ENCODE data around the gene ZBTB43. TPM values are rescaled to one million over a fixed set of nuclear protein-coding genes. Genes with fewer than 3 reads are reported as not detected.
"Not testable (repeated sequence)": the region's sequence is repeated elsewhere in the genome, so short reads cannot be mapped to it uniquely, and the experiment has no call there.

ZBTB43 gene
- polyA plus RNA-seq, 12 donors, result 10.1 to 18.3 (median 14.8) TPM; not detected in 1

DNA sequence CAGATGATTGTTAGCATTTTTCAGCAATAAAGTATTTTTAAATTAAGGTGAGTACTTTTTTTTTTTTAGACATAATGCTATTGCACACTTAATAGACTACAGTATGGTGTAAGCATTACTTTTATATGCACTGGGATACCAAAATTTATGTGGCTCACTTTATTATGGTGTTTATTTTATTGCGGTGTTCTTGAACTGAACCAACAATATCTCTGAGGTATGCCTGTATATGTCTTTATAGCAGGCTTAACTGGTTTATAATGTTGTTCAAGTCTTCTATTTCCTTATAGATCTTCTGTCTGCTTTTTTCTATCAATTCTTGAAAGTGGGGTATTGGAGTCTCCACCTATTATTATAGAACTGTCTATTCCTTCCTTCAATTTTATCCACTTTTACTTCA is 18.0 kb downstream of the ZBTB43 start:
- no peak for DNase-seq

DNA sequence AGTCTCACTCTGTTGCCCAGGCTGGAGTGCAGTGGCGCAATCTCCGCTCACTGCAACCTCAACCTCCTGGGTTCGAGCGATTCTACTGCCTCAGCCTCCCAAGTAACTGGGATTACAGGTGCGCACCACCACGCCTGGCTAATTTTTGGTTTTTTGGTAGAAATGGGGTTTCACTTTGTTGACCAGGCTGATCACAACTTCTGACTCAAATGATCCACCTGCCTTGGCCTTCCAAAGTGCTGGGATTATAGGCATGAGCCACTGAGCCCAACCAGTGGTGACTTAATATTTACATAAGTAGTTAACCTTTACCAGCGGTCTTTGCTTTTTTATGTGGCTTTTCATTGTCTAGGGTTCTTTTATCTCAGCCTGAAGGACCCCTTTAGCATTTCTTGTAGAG is 19.2 kb downstream of the ZBTB43 start:
- not testable (repeated sequence) for DNase-seq

DNA sequence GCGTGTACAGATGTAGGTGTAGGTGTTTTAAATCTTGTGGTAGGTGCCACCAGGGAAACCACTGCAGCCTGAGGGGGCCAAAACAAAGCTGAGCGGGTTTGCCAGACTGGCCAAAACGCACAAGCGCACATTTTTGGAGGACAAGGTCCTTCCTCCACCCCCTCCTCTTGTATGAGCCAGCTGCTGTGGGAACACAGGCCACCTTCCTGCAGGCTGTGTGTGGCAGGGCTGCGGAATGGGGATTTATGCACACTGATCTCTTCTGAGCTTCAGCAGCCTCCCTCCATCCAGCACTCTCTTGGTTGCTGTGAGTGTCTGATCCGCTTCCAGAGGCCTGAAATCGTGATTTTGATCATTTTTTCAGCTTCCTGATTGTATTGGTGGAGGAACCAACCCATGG is 22.4 kb downstream of the ZBTB43 start:
- DNase-seq, result no peak

DNA sequence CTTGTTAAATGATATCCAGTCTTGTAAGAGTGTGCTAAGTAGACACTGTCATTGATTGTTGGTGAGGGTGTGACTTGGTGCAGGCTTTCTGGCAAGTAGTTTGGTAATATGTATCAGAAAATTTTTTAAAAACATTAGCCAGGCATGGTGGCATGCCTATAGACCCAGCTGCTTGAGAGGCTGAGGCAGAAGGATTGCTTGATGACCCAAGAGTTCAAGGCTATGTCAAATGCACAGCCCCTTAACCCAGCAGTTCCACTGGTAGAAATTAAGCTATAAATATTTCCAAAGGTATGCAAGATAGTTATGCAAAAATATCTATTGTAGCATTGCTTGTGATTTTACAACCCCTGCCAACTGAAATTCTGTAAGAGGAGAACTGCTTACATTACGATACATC is 24.2 kb downstream of the ZBTB43 start:
- no peak for DNase-seq

DNA sequence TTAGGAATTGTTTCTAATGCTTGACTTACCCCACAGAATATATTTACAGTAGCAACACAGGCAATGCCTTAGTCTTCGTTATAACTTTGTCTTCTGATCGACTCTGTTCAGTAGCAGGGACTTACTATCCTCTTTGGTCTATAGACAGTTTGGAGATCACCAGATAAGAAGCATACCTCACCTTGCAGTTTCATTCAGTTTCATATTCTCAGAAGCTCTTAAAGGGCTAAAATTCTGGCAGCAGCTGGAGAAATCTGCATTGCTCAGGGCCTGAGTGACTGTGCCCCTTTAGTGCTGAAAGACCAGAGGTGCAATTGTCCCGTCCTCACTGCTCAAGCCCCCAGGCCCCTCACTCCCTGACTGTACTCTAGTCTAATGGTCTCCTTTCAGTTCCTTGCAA is 26.0 kb downstream of the ZBTB43 start:
- no peak for DNase-seq

DNA sequence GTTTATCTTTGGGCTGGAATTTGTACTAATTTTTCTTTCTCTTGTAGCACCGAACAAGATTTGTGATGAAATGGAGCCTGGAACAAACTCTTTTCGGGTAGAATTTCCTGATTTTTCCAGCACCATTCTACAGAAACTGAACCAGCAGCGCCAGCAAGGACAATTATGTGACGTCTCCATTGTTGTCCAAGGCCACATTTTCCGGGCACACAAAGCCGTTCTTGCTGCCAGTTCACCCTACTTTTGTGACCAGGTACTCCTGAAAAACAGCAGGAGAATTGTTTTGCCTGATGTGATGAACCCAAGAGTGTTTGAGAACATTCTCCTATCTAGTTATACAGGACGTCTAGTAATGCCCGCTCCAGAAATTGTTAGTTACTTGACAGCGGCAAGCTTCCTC is 27.6 kb downstream of the ZBTB43 start:
- no peak for DNase-seq

DNA sequence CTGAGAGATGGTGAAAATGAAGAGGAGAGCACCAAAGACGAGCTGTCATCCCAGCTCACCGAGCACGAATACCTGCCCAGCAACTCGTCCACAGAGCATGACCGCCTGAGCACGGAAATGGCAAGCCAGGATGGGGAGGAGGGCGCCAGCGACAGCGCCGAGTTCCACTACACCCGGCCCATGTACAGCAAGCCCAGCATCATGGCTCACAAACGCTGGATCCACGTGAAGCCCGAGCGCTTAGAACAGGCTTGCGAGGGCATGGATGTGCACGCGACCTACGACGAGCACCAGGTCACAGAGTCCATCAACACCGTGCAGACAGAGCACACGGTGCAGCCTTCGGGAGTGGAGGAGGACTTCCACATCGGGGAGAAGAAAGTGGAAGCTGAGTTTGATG is 28.2 kb downstream of the ZBTB43 start:
- no peak for DNase-seq

DNA sequence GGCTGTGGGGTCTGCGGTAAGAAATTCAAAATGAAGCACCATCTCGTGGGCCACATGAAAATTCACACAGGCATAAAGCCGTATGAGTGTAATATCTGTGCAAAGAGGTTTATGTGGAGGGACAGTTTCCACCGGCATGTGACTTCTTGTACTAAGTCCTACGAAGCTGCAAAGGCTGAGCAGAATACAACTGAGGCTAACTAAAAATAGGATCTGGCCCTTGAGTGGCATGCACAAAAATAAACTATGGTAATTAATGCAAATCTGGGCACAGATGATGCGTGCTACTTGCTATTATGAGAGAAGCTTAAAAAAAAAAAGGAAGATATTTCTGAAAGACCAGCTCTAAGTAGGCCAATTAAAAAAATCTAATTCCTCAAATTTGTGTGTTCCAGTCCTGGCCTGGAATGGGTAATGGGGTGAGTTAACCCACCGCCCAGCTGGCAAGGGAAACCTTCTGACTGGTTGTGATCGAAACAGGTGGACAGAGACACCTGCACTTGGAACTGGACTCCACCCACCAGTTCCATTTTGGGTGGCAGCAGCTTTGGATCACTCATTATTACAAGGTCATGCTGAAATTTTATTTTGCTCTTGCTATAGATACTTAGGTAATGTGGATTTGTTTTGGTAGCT is 29.0 kb downstream of the ZBTB43 start:
- no peak for DNase-seq

DNA sequence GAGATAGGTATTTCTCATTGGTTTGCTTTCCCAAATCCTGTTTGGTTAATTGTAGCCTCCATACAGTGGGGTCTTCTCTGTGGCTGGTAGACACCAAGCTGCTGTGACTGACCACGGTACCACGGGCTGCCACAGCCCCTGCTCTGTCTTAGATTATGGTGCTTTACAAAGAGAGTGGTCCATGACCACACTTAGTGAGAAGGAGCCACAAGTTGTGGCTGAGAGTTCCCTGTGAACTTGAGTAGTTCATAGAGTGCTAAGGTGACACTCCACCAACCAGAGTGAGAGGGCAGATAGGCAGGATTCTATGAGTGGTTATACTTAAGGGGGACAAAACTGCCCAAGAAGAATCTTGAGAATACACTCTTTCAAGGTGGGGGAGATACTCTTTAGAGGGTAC is 29.8 kb downstream of the ZBTB43 start:
- no peak for DNase-seq

DNA sequence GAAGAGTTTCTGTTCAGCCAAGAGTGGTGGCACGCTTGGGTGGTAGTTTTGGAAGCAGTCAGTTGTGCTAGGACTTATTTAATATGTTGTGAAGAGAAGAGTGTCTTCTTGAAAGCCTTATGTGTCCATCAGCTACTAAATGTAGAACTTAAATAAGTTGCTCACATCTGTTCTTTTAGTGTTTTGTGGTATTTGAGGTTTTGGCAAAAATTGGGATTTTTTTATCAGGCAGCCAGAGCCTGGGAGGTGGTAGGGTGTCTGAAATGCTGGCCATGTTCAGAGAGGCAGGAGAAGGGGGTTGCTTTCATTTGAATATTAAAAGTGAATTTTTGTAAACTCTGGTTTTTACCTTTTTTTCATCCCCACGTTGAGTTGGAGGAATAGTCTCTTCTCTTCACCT is 31.4 kb downstream of the ZBTB43 start:
- DNase-seq, result no peak

DNA sequence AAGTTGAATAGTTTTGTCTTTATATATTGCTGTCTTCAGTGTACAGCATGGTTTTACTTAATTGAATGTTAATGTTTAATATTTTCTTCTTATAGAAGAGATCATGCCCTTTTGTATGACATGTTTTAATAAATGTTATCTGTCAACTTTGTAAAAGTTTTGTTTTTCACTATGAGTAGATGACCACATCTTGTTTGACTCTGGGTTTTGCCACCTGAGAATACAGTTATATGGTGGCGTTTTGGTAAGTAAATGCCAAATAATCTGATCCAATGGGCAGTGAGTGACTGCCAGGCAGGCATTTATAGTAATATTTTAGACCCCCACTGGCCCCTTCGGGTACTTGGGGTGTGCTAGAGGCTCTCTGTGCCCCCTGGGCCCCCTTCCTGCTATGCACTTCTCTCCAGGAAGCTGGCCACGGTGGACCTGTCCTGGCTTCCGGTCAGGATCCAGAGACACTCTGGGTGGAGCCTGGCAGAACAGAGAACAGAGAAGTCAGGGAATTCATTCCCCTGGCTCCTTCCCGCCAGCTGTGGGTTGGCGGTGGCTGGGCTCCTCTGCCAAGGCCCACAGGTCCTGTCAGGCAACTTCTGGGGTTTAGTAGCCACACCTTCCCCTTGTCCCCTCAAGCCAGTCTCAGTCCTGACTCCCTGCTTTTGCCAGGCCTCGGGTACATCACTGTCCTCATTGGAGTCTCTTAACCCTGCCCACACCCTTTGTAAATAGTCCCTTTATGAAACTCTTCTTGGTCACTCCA is 33.4 kb downstream of the ZBTB43 start:
- DNase-seq, result no peak

DNA sequence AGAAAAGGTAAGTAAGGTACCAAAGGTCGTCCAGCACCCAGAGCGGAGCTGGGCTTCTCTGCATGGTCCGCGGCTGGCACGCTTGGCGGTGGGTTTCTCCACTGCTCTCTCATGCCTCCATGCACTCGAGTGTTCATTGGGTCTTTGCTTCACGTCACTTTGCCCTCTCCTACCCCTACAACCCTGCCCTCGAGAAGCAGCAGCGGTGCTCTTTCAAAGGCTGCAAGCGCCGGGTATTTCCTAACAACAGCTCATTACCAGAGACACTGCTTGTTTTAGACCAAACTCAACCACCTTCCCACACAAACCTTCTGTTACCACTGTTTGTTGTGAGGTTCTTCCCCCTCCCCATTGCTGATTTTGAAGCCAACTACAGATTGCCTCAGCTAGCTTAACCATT is 34.1 kb downstream of the ZBTB43 start:
- no peak for DNase-seq

DNA sequence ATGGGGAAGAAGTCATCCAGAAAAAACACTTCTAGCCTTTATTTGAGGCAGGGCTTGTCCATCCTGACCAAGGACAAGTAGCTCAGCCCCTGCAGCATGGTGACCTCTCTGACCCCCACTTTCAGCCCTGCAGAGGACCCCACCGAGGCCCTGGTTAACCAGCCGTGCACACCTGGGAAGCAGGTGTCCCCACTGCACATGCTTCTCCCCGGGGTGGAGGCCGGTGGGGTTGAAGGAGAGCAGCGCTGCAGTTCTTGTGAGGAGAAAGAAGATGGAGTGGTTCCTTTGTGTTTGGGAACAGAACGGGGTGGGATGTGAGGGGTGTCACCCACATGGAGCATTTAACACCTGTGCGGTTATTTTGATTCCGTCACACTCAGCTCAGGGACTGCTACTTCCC is 34.5 kb downstream of the ZBTB43 start:
- no peak for DNase-seq

DNA sequence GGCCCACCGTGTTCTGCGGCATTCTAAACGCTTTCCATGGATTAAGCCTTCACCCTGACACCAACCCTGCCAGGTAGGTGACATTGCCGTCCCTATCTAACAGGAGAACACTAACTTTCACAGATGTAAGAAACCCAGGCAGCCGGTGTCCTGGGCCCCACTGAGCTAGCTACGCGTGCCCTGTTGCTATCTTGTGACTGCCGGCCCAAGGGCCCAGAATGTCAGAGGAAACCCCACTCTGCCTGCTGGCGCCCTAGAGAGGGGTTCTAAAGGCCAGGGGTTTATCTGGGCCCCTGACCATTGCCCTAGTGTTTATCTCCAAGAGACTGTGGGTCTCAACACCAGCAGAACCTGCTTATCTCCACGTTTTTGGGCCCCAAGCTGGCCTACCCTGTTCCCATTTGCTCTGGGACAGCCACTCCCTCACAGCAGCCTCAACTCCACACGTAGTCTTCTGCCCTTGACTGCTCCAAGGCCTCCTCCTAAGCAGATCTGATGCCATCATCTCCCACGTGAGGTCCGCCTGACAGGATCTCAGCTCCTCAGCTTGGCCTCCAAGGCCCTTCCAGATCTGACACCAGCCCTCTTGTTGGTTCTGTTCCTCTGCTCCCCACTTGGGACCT is 37.5 kb downstream of the ZBTB43 start:
- DNase-seq, result no peak

DNA sequence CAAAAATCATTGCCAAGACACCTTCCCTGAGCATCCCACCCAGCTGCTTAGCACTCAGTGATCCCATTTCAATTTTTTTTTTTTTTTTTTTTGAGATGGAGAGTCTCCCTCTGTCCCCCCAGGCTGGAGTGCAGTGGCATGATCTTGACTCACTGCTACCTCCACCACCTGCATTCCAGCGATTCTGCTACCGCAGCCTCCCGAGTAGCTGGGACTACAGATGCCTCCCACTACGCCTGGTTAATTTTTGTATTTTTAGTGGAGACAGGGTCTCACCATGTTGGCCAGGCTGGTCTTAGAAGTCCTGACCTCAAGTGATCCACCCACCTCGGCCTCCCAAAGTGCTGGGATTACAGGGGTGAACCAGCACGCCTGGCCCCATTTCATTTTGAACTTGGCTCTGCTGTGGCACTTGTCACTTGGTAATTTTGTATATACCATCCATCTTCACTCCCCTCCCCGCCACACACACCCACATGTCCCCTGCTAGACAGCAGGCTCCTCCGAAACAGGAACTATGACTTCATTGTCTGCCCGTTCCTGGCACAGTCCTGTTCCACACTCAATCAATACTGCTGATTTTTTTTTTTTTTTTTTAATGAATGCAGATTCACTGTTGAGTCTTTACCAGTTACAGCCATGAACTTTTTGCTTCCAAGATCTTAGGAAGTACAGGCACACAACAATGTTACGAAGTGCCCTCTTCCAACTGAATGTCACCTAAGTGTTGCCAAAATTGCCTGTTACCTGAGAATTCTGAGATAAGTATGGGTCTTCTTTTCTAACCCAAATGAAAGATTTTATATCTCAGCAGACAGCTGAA is 38.3 kb downstream of the ZBTB43 start:
- DNase-seq, result no peak

DNA sequence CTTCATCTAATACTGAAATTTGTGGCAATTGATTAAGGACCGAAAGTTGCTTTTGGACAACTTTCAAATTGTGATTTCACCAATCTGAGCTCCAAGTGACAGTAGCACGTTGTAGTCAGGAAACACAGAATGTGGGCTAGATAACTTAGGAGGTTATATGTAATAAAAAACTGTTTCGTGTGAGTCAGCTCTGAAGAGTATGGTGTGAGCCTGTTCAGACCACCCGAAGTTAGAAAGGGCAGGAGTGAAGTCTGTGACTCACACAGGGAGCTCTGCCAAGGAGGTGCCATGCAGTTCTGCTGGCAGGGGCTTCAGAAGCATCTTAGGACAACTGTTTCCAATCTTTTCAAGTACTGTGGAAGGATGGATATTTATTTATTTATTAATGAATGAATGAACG is 39.2 kb downstream of the ZBTB43 start:
- DNase-seq, result no peak

DNA sequence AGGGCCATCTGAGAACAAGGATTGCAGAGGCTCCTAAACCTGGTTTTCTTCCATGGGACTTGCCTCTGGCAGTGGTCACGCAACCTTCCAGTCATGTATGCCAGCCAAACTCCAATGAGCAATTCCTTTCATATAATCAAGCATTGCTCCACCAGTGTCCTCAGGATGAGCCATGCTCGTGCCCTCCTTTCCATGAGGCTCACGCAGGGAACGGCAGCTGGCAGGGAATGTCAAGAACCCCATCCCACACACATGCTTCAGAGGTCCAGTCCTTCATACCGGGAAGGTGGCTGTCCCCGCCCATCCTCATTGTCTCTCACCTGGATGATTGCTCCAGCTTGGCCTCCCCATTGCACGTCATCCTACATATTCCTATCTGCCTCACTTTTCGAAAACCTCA is 42.2 kb downstream of the ZBTB43 start:
- DNase-seq, result no peak

DNA sequence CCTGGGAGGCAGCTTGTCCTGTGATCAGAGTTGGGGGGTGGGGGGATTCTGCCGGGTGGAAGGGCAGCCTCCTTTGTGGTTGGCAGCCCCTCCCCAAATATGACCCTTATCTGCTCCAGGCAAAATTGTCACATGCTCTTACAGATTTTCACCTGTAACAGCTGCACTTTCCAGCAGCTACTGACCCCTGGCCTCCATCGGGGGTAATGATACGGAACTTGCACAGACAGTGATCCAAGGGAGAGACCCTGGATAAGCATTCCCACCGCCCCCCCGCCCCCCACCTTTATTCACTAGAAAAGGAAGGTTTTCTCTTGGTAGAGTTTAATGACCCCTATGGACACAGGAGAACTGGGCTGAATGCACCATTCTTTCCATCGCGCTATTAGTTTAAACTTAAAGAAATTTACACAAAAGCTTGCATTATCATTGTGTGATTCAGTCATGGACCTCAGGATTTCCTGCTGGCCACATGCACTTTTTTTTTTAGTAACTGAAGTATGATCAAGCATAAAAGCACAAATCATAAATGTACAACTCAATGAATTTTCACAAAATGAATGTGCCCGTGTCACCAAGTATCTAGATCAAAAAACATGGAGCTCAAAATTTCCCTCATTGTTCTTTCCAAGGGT is 44.9 kb downstream of the ZBTB43 start:
- no peak for DNase-seq

DNA sequence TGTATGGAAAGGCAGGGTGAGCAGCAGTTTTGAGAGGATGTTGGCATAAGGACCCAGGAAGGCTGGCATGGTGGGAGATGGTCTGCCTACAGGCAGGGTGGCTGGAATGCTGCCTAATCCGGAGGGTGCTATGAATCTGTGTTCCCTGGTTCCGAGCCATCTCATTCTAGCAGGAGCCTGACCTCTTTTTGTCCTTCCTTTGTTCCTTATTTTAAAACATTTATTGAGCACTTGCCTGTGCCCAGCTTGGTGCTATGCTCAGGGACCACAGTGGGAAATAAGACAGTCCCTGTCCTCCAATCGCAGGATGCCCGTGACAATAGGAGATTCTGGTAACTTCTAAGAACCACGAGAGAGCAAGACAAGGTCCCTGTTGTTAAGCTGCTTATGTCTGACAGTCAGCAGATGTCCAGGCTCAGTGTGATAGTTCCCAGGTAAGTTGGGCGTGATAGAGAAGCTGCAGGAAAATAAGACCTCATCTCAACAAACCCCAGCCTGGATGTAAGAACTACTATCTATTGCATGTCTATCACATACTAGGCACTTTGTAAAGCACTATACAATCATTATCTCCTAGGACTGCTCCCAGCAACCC is 46.5 kb downstream of the ZBTB43 start:
- DNase-seq, result no peak

DNA sequence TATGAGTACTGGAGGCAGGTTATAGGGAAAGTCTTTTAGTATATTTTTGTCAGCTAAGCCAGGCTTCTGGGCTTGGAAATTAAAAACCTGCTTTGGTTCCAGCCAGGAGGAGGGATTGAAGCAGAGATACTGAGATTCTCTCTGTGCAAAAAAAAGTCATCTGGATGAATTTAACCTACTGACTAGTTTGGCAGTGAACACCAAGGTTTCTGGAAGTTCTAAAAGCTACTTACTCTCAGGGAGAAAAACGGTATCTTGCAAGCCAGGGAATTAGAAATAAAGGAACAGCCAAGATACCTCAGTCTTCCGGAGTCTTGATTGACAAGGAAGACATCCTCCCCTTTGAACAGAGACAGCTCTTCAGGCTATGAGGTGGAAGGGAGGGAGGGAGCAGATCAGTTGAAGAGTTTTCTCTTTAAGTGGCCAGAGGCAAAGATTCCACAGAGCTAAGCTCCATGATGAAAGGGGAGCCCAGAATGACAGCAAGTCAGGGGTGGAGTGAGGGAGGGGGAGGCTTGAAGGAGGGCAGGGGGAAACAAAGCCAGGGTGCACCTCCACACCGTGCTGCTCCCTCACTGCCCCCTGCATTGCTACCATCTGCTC is 47.3 kb downstream of the ZBTB43 start:
- no peak for DNase-seq

DNA sequence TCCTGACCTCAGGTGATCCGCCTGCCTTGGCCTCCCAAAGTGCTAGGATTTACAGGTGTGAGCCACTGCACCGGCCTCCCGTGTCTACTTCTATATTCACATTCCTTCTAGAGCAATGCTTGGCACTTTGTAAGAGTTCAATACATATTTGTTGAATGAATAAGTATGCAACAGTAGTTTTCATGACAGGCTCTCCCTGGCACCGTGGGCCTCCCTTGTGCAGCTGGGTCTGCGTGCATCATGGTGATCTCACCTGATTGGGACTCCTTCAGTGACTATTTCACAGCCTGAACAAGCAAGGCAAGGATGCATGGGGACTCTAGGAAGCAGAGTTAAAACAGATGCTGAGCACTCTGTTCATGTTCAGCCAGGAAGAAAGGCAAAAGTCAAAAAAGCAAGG is 48.8 kb downstream of the ZBTB43 start:
- DNase-seq, result no peak

Data from muscle of arm (tissue), 12 donors.